ENCODE measurements around the gene HSD11B2.

HSD11B2 gene

GRCh38 chr16:67436640-67437193, 5.8 kb downstream of the HSD11B2 start:
- Histone ChIP-seq H3K36me3 (ENCODE audit: control insufficient read depth, insufficient read depth, low read length) (no peaks in the 10 kb centered on the region), H3K4me3 (ENCODE audit: low read depth, low read length) (no peak overlapping the region), H2AFZ (no peak overlapping the region), H3K27me3 (ENCODE audit: control insufficient read depth, insufficient read depth, low read length) (no peaks in the 10 kb centered on the region), H3K4me1 (peaks cover 2% of the 10 kb centered on the region), H3K9ac (no peak overlapping the region), H3K79me2 (no peaks in the 10 kb centered on the region), H3K27ac (no peak overlapping the region), H3K9me3 (ENCODE audit: control insufficient read depth, low read length) (no peaks in the 10 kb centered on the region), H3K4me2 (ENCODE audit: low read length) (no peak overlapping the region)
- no peak for TF ChIP-seq CTCF (IDR thresholded peaks at IDR 0.05)

GRCh38 chr16:67437513-67437912, 6.6 kb downstream of the HSD11B2 start:
- no peak for TF ChIP-seq CTCF (IDR thresholded peaks at IDR 0.05)
- Histone ChIP-seq H3K4me2 (ENCODE audit: low read length) (no peak overlapping the region), H3K27ac (no peak overlapping the region), H3K4me1 (peaks cover 7% of the 10 kb centered on the region), H3K36me3 (ENCODE audit: control insufficient read depth, insufficient read depth, low read length) (no peaks in the 10 kb centered on the region), H2AFZ (no peak overlapping the region), H3K9ac (no peak overlapping the region), H3K4me3 (ENCODE audit: low read depth, low read length) (no peak overlapping the region), H3K79me2 (no peaks in the 10 kb centered on the region), H3K27me3 (ENCODE audit: control insufficient read depth, insufficient read depth, low read length) (no peaks in the 10 kb centered on the region), H3K9me3 (ENCODE audit: control insufficient read depth, low read length) (no peaks in the 10 kb centered on the region)

- Histone ChIP-seq H3K27ac (no peak overlapping the region), H3K27me3 (ENCODE audit: control insufficient read depth, insufficient read depth, low read length) (no peaks in the 10 kb centered on the region), H2AFZ (no peak overlapping the region), H3K9ac (no peak overlapping the region), H3K4me1 (peaks cover 15% of the 10 kb centered on the region), H3K79me2 (no peaks in the 10 kb centered on the region), H3K4me3 (ENCODE audit: low read depth, low read length) (no peak overlapping the region), H3K9me3 (ENCODE audit: control insufficient read depth, low read length) (no peaks in the 10 kb centered on the region), H3K4me2 (ENCODE audit: low read length) (no peak overlapping the region), H3K36me3 (ENCODE audit: control insufficient read depth, insufficient read depth, low read length) (no peaks in the 10 kb centered on the region)
- no peak for TF ChIP-seq CTCF (IDR thresholded peaks at IDR 0.05)
These were observed 7.3 kb downstream of the HSD11B2 start for GRCh38 chr16:67438098-67438791.

- Histone ChIP-seq H3K9me3 (ENCODE audit: control insufficient read depth, low read length) (no peaks in the 10 kb centered on the region), H3K4me3 (ENCODE audit: low read depth, low read length) (no peak overlapping the region), H3K9ac (no peak overlapping the region), H3K4me1 (peaks cover 21% of the 10 kb centered on the region), H3K79me2 (no peaks in the 10 kb centered on the region), H2AFZ (no peak overlapping the region), H3K4me2 (ENCODE audit: low read length) (no peak overlapping the region), H3K27me3 (ENCODE audit: control insufficient read depth, insufficient read depth, low read length) (no peaks in the 10 kb centered on the region), H3K27ac (no peak overlapping the region), H3K36me3 (ENCODE audit: control insufficient read depth, insufficient read depth, low read length) (no peaks in the 10 kb centered on the region)
- TF ChIP-seq CTCF (IDR thresholded peaks at IDR 0.05): no peak
These were observed 8.0 kb downstream of the HSD11B2 start for GRCh38 chr16:67438824-67439393.
